Body of pancreas (tissue), 4 donors: ENCODE results near the gene GATAD2B. TPM values are rescaled to one million over a fixed set of nuclear protein-coding genes. Genes with fewer than 3 reads are reported as not detected.

Experiments
- ATAC-seq: fragments of 150-250 bp; one replicate; pipeline ENCODE4 v1.9.1; 2016
- DNase-seq, 4 donors: peaks; one replicate each; pipeline ENCODE4 v3.0.0-alpha.2; 2019
- H3K27ac ChIP-seq, 4 donors: fragments of 200-600 bp; sonication (generic); 1 replicate in 3 of 4; 2 replicates in 1 of 4; pipeline versions ENCODE4 v1.5.1 to v1.6.1; 2016 to 2019; ENCODE audit warnings: mild to moderate bottlenecking in 1 of 4, mixed read lengths in 1 of 4, moderate library complexity in 1 of 4
- H3K27me3 ChIP-seq, 2 donors: fragments of 200-600 bp; sonication (generic); one replicate each; pipeline ENCODE4 v1.6.0; 2016; ENCODE audit warnings: mild to moderate bottlenecking in 1 of 2
- H3K36me3 ChIP-seq, 2 donors: fragments of 200-600 bp; sonication (generic); replicated peaks in 1 of 2; 2 replicates each; pipeline ENCODE4 v1.5.1; 2016; ENCODE audit warnings: low read depth in 2 of 2; ENCODE audit not compliant: insufficient read depth in 1 of 2
- H3K4me1 ChIP-seq: fragments of 200-600 bp; sonication (generic); one replicate; pipeline ENCODE4 v1.6.0; 2016
- H3K4me3 ChIP-seq, 2 donors: fragments of 200-600 bp; sonication (generic); 1 replicate in 1 of 2; 2 replicates in 1 of 2; pipeline ENCODE4 v1.5.1; 2016 to 2019
- H3K9me3 ChIP-seq, 3 donors: fragments of 200-600 bp; sonication (generic); 1 replicate in 2 of 3; 2 replicates in 1 of 3; pipeline ENCODE4 v1.5.1; 2016
- CTCF ChIP-seq, 7 experiments: fragments of 450-650 bp in 4 of 7; fragments of 200-600 bp in 3 of 7; sonication (generic) in 3 of 7; IDR thresholded peaks; one replicate each; pipeline ENCODE4 v1.5.1; 2016 to 2019; ENCODE audit warnings: antibody characterized with exemption in 7 of 7
- POLR2A ChIP-seq, 3 donors: fragments of 450-650 bp; IDR thresholded peaks; one replicate each; pipeline ENCODE4 v1.6.1; 2016; ENCODE audit warnings: antibody characterized with exemption in 3 of 3, mild to moderate bottlenecking in 2 of 3
- WGBS, 2 donors: methylation state at CpG; one replicate each; pipeline ENCODE4 v1.1.5; 2017; 5-methylcytosine and 5-hydroxymethylcytosine counted together
- intact Hi-C: fragments of 100-400 bp; cut with DNase I; formaldehyde crosslinking; loops from one replicate; pipeline ENCODE4 v1.15.1; 2023
- total RNA-seq, 2 donors: library from RNA; depleted of rRNA; stranded (reverse); fragments of >200 nt; gene quantifications; one replicate each; pipeline ENCODE4 v1.1.0, GENCODE V29; 2016

Gene GATAD2B
- total RNA-seq, 2 donors from 2014 or later: 7.8 to 12.5 TPM

DNA sequence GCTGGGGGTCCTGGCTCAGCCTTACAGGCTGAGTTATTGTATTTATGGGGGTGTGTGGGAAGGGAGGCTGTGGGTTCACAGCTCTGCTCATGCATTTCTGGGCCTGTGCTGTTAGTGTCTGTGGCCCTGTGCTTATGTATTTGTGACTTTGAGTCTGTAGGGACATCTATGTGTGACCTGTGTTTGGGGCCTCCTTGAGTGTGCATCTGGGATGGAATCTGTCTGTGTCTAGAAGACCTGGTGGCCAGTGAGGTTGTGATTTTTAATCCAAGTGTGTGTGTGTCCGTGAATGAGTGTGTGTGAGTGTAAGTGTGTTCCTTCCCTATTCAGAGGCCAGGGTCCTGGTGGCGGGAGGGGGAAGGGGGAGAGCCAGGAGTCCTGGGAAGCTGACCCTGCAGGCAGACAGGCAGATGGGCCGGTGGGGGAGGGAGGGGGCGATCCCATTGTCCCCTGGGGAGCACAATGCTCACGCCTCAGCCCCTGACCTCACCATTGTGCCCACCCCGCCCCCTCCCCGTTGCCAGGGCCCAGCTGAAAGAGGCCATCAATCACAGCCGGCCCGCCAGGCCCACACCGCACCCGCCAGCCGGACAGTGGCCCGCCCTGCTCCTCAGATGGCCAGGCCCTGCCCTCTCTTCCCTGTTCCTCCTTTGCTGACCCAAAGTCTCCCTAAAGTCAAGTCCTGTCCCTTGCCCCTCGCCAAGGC, 128.0 kb downstream of the GATAD2B start:
- TF ChIP-seq POLR2A (IDR thresholded peaks at IDR 0.05): no peak
- no peak for TF ChIP-seq CTCF (IDR thresholded peaks at IDR 0.05)
- H3K9me3 ChIP-seq: no peaks in the 10 kb centered on the region
- ATAC-seq (no peak), DNase-seq (peak in 1 of 4 donors; percentile 3)
- no peaks in the 10 kb centered on the region for H3K36me3 ChIP-seq
- H3K27ac ChIP-seq: no peak overlapping the region
- H3K4me3 ChIP-seq: no peak overlapping the region
- peaks cover 4% of the 10 kb centered on the region for H3K4me1 ChIP-seq
- H3K27me3 ChIP-seq: no peaks in the 10 kb centered on the region
- WGBS, 2 donors: 59 to 83% methylated on average over 2 to 14 of the region's 14 CpGs
- intact Hi-C loops: loop anchor here (5.0 kb wide), 1 partner anchor 188 kb away; no protein-coding TSS in a partner anchor

GRCh38 chr1:153793973-153794615, 128.7 kb downstream of the GATAD2B start:
- WGBS, 2 donors: 75% methylated on average over 10 to 11 of the region's 12 CpGs
- H3K36me3 ChIP-seq: no peaks in the 10 kb centered on the region
- DNase-seq: no peak
- H3K4me3 ChIP-seq: no peak overlapping the region
- no peaks in the 10 kb centered on the region for H3K27me3 ChIP-seq
- TF ChIP-seq POLR2A (IDR thresholded peaks at IDR 0.05) (no peak), CTCF (IDR thresholded peaks at IDR 0.05) (no peak)
- intact Hi-C loops: loop anchor here (5.0 kb wide), 1 partner anchor 188 kb away; no protein-coding TSS in a partner anchor
- no peaks in the 10 kb centered on the region for H3K9me3 ChIP-seq
- no peak for ATAC-seq
- peaks cover 11% of the 10 kb centered on the region for H3K4me1 ChIP-seq
- no peak overlapping the region for H3K27ac ChIP-seq

- intact Hi-C loops: loop anchor here (5.0 kb wide), 1 partner anchor 189 kb away; no protein-coding TSS in a partner anchor
- DNase-seq (no peak), ATAC-seq (no peak)
Observed at GRCh38 chr1:153793261-153793972, 129.4 kb downstream of the GATAD2B start.

GRCh38 chr1:153792631-153793041, 130.1 kb downstream of the GATAD2B start:
- no peak for DNase-seq
- H3K9me3 ChIP-seq: no peaks in the 10 kb centered on the region
- no peaks in the 10 kb centered on the region for H3K36me3 ChIP-seq
- no peak for ATAC-seq
- no peak overlapping the region for H3K27ac ChIP-seq
- peaks cover 15% of the 10 kb centered on the region for H3K4me1 ChIP-seq
- no peaks in the 10 kb centered on the region for H3K27me3 ChIP-seq
- no peak overlapping the region for H3K4me3 ChIP-seq
- WGBS, 2 donors: 85 to 88% methylated on average over 9 to 10 of the region's 11 CpGs
- TF ChIP-seq CTCF (IDR thresholded peaks at IDR 0.05): no peak
- no peak for TF ChIP-seq POLR2A (IDR thresholded peaks at IDR 0.05)
- intact Hi-C loops: loop anchor here (5.0 kb wide), 1 partner anchor 190 kb away; no protein-coding TSS in a partner anchor

More at GRCh38 chr1:153793261-153793972, 129.4 kb downstream of the GATAD2B start:
- TF ChIP-seq CTCF (IDR thresholded peaks at IDR 0.05) (no peak), POLR2A (IDR thresholded peaks at IDR 0.05) (no peak)
- Histone ChIP-seq H3K27ac (no peak overlapping the region), H3K4me1 (peaks cover 15% of the 10 kb centered on the region), H3K36me3 (no peaks in the 10 kb centered on the region), H3K9me3 (no peaks in the 10 kb centered on the region), H3K4me3 (no peak overlapping the region), H3K27me3 (no peaks in the 10 kb centered on the region)
- WGBS, 2 donors: 67 to 71% methylated on average over 2 to 9 of the region's 9 CpGs
